HG02970 (cell line): ENCODE data around the gene SARS1.

Experiments used
- ATAC-seq: cut with Tn5 transposase; IDR thresholded peaks from one replicate; pipeline ENCODE4 v1.9.1; 2021; ENCODE audit warnings: mild to moderate bottlenecking, moderate library complexity, moderate number of reproducible peaks; ENCODE audit not compliant: unreplicated experiment, low FRiP score

Gene SARS1

DNA sequence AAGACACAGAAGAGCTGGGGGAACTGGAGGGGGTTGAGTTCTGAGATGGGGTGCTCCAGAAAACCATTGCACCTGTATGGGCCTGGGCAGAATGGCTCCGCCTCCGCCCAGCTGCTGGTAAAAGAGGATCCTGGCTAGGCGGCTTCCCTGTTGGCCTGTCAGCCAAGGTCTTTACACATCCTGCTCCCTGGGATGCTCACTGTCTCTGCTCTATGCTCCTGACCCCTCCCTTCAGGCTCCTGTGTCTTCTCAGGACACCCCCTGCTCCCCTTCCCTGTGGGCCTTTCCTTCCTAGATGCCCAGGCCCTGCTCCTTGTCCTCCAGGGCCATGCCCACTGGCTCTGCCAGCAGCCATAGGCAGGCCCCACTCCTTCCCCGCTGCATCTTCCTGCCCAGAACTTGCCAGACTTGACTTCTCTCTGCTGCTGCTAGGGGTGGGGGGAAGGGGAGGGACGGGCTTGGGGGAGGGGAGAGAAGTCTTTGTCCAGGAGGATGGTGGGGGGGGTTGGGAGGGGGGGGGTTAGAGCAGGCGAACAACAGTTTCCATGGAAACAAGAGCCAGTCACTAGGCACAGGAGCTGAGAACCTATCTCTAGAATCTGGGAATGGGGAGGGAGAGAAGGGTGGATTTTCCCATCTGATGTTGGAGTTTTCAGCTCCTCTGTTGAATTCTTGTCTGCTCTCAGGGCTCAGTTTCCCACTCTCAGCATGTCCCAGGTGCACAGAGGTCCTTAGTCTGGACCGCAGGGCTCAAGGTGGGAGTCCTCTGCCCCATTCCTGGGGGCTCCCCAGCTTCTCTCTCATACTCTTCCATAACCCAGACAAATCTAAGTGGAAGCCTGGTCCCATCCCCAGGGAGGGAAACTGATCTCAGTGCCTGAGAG lies 46.2 kb downstream of the SARS1 start:
- ATAC-seq = no peak

DNA sequence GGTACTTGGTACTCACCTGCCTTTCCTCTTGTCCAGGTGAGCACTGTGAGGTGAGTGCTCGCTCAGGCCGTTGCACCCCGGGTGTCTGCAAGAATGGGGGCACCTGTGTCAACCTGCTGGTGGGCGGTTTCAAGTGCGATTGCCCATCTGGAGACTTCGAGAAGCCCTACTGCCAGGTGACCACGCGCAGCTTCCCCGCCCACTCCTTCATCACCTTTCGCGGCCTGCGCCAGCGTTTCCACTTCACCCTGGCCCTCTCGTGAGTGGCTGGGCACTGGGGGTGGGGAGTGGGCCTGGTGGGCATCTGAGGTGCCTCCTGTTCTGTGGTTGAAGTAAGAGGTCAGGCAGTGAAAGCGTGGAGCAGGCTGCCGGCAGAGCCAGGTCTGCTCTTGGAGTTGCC lies 47.3 kb downstream of the SARS1 start:
- no peak for ATAC-seq

DNA sequence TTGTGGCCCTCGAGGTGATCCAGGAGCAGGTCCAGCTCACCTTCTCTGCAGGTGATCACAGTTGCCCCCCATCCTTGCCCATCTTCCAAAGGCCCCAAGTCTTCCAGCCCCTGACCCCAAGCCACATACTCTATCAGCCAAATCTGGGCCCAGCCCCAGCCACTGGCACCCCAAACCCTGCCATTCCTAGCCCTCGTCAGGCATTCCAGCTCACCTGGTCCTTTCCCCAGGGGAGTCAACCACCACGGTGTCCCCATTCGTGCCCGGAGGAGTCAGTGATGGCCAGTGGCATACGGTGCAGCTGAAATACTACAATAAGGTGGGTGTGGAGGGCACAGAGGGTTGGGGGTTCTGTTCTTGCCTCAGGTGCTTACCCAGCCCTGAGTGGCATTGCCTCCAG lies 47.9 kb downstream of the SARS1 start:
- no peak for ATAC-seq

DNA sequence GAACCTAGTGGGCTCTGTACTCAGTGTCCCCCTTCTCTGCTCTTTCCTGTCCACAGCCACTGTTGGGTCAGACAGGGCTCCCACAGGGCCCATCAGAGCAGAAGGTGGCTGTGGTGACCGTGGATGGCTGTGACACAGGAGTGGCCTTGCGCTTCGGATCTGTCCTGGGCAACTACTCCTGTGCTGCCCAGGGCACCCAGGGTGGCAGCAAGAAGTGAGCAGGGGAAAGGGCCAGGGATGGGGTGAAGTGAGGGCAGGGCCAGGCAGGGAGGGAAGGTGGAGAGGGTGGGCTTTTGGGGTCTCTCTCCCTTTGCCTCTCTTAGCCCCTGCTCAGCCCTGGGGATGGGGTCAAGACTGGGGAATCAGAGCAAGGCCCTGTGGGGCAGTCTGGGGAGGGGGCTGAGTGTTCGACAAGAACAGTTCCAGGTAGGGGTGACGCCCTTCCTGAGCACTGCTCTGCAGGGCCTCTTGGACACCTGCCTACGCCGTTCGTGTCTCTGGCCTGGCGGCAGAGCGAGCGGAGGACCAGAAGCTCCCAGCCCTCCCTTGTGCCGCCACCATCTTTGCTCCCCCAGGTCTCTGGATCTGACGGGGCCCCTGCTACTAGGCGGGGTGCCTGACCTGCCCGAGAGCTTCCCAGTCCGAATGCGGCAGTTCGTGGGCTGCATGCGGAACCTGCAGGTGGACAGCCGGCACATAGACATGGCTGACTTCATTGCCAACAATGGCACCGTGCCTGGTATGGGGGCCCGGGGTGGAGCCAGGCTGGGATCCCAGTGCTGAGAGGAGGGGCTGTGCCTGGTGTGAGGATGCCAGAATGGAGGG lies 48.7 kb downstream of the SARS1 start:
- ATAC-seq = no peak

DNA sequence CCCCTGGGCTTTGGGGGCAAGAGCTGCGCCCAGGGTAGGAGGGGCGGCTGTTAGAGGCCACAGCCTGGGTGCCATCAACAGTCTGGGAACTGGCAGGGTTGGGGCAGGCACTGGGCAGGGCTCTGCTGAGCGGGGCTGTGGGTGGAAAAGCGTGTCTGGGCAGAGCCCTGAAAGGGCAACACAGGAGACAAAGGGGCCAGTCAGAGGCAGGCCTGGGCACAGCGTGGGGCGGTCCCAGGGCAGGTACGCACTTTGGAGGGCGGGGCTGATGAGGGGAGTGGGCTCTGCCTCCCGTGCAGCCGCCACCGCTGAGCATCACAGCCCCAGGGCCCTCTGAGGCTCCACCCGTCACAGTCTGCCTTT lies 49.5 kb downstream of the SARS1 start:
- no peak for ATAC-seq

DNA sequence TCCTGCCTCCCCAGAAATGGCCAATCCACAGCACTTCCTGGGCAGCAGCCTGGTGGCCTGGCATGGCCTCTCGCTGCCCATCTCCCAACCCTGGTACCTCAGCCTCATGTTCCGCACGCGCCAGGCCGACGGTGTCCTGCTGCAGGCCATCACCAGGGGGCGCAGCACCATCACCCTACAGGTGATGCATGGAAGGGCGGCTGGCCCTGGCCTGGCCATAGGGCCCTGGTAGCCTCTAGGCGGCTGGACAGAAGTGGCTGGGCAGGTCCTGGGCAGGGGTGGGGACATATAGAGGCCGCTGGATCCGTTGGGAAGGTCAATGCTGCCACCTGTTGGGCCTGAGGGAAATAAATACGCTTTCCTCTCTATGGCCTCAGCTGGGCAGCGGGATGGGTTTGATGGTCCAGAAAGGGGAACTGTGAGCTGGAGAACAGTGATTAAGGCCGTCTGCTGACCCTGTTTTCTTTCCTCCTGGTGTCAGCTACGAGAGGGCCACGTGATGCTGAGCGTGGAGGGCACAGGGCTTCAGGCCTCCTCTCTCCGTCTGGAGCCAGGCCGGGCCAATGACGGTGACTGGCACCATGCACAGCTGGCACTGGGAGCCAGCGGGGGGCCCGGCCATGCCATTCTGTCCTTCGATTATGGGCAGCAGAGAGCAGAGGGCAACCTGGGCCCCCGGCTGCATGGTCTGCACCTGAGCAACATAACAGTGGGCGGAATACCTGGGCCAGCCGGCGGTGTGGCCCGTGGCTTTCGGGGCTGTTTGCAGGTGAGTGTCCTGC lies 50.1 kb downstream of the SARS1 start:
- peak; percentile 63 for ATAC-seq

DNA sequence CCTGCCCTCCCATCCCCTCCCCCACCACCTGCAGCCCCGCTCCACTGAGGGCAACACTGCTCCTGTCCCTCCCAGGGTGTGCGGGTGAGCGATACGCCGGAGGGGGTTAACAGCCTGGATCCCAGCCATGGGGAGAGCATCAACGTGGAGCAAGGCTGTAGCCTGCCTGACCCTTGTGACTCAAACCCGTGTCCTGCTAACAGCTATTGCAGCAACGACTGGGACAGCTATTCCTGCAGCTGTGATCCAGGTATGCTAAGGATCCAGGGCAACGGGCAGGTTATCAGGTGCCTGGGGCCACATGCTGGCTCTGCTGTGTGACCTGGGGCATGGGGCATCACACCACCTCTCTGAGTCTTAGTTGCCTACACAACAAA lies 50.6 kb downstream of the SARS1 start:
- ATAC-seq = no peak

DNA sequence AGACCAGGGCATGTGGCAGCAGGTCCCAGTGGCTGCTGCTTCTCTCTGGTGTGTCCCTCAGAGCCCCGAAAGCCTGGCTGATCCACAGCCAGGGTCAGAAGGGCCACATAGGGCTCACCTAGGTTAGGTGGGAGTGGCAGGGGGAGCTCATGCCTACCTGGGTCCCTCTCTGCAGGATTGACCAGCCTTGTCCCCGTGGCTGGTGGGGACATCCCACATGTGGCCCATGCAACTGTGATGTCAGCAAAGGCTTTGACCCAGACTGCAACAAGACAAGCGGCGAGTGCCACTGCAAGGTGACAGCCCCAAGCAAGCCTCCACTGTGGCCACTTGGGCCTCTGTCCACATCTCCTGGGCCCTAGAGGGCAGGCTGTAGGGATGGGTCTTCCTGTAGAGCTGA lies 51.3 kb downstream of the SARS1 start:
- ATAC-seq = no peak

DNA sequence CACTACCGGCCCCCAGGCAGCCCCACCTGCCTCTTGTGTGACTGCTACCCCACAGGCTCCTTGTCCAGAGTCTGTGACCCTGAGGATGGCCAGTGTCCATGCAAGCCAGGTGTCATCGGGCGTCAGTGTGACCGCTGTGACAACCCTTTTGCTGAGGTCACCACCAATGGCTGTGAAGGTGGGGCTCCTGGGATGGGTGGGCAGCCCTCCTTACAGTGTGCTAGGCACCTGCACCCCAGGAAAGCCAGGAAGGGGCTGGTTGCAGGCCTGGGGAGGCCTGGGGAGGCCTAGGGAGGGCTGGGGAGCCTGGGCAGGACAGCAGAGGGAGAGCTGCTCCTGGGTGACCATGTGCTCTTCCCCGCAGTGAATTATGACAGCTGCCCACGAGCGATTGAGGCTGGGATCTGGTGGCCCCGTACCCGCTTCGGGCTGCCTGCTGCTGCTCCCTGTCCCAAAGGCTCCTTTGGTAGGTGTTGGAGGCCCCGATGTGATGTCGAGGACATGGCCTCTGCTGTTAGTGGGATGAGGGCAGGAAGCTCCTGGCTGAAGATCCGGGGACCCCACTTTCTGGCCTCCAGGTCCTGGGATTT lies 52.1 kb downstream of the SARS1 start:
- no peak for ATAC-seq

DNA sequence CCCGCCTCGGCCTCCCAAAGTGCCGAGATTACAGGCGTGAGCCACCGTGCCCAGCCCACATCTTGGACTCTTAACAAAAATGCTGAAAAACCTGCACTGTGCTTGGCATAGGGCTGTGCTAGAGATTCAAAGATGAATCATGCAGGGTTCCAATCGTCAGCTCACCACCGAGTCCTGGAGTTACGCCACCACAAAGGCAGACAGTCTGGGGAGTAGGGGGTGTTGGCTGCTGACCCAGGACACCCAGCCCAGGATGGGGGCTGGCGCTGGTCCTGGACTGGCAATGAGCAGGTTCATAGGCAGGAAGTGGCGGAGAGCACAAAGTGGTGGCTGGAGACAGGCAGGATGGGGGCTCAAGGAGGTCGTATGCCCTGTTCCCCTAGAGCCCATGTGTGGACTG lies 53.2 kb downstream of the SARS1 start:
- ATAC-seq = no peak

DNA sequence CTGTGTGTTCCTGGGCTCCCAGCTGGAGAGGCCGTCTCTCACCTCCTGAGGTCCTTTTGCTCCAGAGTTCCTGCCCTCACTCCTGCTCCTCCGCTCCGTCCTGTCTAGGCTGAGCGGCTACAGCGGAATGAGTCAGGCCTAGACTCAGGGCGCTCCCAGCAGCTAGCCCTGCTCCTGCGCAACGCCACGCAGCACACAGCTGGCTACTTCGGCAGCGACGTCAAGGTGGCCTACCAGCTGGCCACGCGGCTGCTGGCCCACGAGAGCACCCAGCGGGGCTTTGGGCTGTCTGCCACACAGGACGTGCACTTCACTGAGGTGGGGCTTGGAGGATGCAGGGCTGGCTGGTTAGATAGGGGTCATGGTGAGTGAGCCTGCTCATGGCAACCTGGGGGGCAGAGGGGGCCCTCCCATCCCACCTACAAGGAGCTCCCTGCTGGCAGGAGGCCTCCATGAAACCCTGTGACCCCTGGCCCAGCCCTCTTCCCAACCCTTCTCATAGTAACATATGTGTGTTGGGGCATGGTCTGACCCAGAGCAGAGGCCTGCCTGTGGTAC lies 54.1 kb downstream of the SARS1 start:
- no peak for ATAC-seq

DNA sequence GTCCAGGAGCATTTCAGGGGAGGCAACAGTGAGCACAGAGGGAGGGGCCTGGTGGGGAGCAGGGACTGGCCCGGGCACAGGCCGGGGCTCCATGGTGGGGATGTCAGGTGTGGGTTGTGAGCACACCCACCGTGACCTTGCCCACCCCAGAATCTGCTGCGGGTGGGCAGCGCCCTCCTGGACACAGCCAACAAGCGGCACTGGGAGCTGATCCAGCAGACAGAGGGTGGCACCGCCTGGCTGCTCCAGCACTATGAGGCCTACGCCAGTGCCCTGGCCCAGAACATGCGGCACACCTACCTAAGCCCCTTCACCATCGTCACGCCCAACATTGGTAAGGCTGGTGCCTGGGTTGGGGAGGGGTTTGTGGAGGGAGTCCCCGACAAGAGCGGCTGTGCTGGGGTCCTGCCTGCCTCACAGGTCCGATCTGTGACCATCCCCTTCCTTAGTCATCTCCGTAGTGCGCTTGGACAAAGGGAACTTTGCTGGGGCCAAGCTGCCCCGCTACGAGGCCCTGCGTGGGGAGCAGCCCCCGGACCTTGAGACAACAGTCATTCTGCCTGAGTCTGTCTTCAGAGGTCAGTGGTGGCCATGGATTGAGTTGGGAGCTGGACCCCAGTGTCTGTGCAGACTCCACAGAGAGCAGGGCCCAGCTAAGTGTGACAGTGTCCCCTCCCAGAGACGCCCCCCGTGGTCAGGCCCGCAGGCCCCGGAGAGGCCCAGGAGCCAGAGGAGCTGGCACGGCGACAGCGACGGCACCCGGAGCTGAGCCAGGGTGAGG lies 54.9 kb downstream of the SARS1 start:
- ATAC-seq = no peak

DNA sequence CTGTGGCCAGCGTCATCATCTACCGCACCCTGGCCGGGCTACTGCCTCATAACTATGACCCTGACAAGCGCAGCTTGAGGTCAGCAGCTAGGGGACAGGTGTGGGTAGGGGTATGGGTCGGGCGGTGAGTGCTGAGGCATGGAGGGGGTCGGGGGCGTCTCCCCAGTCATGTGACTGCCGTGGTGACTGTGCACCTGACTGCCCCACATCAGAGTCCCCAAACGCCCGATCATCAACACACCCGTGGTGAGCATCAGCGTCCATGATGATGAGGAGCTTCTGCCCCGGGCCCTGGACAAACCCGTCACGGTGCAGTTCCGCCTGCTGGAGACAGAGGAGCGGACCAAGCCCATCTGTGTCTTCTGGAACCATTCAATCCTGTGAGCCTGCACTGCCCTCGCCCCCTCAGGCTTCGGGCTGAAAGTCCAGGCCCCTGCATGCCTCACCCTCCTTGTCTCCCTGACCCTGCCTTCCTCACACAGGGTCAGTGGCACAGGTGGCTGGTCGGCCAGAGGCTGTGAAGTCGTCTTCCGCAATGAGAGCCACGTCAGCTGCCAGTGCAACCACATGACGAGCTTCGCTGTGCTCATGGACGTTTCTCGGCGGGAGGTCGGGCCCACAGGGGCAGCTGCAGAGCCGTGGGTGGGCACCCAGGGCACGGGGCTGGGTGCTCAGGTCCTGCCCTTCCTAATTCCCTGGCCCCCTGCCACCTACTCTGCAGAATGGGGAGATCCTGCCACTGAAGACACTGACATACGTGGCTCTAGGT lies 55.7 kb downstream of the SARS1 start:
- no peak for ATAC-seq

DNA sequence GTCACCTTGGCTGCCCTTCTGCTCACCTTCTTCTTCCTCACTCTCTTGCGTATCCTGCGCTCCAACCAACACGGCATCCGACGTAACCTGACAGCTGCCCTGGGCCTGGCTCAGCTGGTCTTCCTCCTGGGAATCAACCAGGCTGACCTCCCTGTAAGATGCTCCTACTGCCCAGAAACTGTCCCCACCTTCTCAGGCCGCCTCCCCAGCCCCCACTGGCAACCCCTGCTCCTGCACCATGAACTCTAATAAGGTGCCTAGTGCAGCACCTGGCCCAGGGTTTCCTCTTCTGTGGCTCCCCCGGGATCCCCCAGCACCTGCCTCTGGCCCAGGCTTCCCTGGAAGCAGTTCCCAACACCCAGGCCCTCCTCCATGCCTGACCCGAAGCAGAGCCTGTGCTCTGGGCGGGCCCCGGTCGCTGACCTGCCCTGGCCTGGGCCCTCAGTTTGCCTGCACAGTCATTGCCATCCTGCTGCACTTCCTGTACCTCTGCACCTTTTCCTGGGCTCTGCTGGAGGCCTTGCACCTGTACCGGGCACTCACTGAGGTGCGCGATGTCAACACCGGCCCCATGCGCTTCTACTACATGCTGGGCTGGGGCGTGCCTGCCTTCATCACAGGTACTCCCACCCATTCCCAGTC lies 56.4 kb downstream of the SARS1 start:
- no peak for ATAC-seq

DNA sequence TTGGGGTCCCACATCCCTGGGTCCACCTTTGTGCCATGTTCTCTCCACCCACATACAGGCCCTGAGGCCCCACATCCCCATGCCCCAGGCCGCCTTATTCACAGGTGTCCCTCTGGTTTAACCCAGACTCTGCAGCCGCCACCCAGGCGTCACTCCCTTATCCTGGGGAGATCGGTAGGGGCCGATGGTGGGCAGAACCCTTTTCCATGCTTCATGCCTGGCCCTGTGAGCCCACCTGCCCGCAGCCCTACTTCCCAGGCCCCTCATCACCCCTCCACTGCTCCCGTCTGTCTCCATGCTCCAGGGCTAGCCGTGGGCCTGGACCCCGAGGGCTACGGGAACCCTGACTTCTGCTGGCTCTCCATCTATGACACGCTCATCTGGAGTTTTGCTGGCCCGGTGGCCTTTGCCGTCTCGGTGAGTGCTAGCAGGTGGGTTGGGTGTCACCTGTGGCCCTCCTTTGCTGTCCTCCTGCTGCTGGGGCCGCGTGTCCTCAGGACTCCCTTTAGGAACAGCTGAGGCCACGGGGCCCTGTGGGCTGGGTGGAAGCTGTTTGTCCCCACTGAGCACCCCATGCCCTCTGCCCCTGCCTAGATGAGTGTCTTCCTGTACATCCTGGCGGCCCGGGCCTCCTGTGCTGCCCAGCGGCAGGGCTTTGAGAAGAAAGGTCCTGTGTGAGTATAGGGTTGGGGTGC lies 57.1 kb downstream of the SARS1 start:
- ATAC-seq = no peak

DNA sequence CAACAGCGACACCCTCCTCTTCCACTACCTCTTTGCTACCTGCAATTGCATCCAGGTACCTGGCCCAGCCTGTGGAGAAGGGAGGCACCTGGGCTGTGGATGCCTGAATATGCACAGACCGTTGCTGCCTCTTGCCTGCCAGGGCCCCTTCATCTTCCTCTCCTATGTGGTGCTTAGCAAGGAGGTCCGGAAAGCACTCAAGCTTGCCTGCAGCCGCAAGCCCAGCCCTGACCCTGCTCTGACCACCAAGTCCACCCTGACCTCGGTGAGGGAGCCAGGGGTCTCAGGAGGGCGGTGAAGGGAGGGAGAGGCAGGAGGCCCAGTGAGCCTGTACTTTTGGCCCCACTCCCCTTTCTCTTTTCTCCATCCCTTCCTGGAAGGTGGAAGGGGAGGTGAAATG lies 57.7 kb downstream of the SARS1 start:
- no peak for ATAC-seq

DNA sequence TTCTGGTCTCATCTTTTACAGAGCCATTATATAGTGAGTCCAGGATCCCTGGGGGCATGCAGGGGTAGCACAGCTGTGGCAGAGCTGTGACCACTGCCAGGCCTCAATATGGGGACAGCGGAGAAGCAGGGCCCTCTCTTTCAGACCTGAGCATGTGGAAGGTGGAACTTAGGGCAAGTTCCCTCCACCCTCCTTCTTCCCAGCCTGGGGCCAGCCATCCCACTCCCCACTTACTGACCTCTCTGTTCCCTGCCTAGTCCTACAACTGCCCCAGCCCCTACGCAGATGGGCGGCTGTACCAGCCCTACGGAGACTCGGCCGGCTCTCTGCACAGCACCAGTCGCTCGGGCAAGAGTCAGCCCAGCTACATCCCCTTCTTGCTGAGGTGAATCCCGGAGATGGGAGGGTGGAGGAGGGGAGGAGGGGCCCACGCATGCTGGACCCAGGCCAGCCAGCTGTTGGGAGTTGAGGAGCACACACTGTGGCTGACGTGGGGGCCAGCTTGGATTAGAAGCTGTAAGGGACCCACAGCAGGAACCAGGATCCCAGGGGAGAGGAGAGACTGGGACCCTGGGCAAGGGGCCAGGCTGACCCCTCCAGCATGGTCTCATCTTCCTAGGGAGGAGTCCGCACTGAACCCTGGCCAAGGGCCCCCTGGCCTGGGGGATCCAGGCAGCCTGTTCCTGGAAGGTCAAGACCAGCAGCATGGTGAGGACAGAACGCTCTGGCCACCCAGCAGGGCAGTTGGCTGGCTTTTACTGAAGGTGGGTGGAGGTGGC lies 58.5 kb downstream of the SARS1 start:
- ATAC-seq = no peak
